Fibroblast of skin of abdomen (primary cell): ENCODE results near the gene DCUN1D1. TPM values are rescaled to one million over a fixed set of nuclear protein-coding genes. Genes with fewer than 3 reads are reported as not detected.
A peak's percentile ranks its signal among the peaks of the same experiment; 100 is the strongest.
"Not testable (repeated sequence)": the region's sequence is repeated elsewhere in the genome, so short reads cannot be mapped to it uniquely, and the experiment has no call there.

ENCODE experiments used
- DNase-seq: peaks from one replicate; pipeline ENCODE4 v3.0.0-alpha.2; 2013
- polyA plus RNA-seq, 2 experiments: library from polyadenylated mRNA; unstranded; fragments of 120-200 nt; gene quantifications; one replicate each; pipeline ENCODE4 v1.2.1, GENCODE V29; 2013; ENCODE audit not compliant: insufficient read length in 2 of 2

DCUN1D1 gene
- 26.7 TPM for polyA plus RNA-seq (2013, experiment 1 of 2; ENCODE audit: insufficient read length)
- polyA plus RNA-seq (2013, experiment 2 of 2; ENCODE audit: insufficient read length) = 25.8 TPM

GRCh38 chr3:182980204-182981037 is at the start of gene DCUN1D1:
Gene DCUN1D1, minus strand, starts transcription at chr3:182980538. Its CDS starts 49 bp downstream, at chr3:182980489.
- peak; percentile 89 for DNase-seq

- no peak for DNase-seq
These were observed 48.1 kb upstream of the DCUN1D1 start for GRCh38 chr3:183028416-183028815.

GRCh38 chr3:183027276-183027675 is 46.9 kb upstream of the DCUN1D1 start:
- DNase-seq = no peak

- DNase-seq = no peak
These were observed 42.7 kb upstream of the DCUN1D1 start for GRCh38 chr3:183022936-183023516.

- no peak for DNase-seq
These were observed 38.3 kb upstream of the DCUN1D1 start for GRCh38 chr3:183018421-183019192.

- DNase-seq = no peak
These were observed 34.8 kb upstream of the DCUN1D1 start for GRCh38 chr3:183015185-183015584.

GRCh38 chr3:183013856-183014255 is 33.5 kb upstream of the DCUN1D1 start:
- DNase-seq = no peak

GRCh38 chr3:183013074-183013473 is 32.7 kb upstream of the DCUN1D1 start:
- DNase-seq = no peak

- no peak for DNase-seq
These were observed 28.5 kb upstream of the DCUN1D1 start for GRCh38 chr3:183008800-183009199.

- DNase-seq = no peak
These were observed 28.0 kb upstream of the DCUN1D1 start for GRCh38 chr3:183008303-183008702.

- no peak for DNase-seq
These were observed 26.2 kb upstream of the DCUN1D1 start for GRCh38 chr3:183006396-183007002.

- no peak for DNase-seq
These were observed 19.4 kb upstream of the DCUN1D1 start for GRCh38 chr3:182999767-183000166.

GRCh38 chr3:182993486-182994201 is 13.3 kb upstream of the DCUN1D1 start:
- DNase-seq = not testable (repeated sequence)

GRCh38 chr3:182989566-182989965 is 9.2 kb upstream of the DCUN1D1 start:
- DNase-seq = no peak

GRCh38 chr3:182986021-182986420 is 5.7 kb upstream of the DCUN1D1 start:
- DNase-seq = no peak

- DNase-seq = no peak
These were observed 3.5 kb upstream of the DCUN1D1 start for GRCh38 chr3:182983876-182984275.

- DNase-seq = no peak
These were observed 671 bp upstream of the DCUN1D1 start for GRCh38 chr3:182981038-182981380.

- DNase-seq = no peak
These were observed 605 bp downstream of the DCUN1D1 start for GRCh38 chr3:182979674-182980191.

GRCh38 chr3:182979103-182979673 is 1.1 kb downstream of the DCUN1D1 start:
- DNase-seq = no peak

GRCh38 chr3:182978387-182978786 is 2.0 kb downstream of the DCUN1D1 start:
- DNase-seq = no peak

GRCh38 chr3:182973047-182973446 is 7.3 kb downstream of the DCUN1D1 start:
- no peak for DNase-seq

GRCh38 chr3:182972387-182972786 is 8.0 kb downstream of the DCUN1D1 start:
- no peak for DNase-seq
